ENCODE measurements around the gene NPEPL1. TPM values are rescaled to one million over a fixed set of nuclear protein-coding genes. Genes with fewer than 3 reads are reported as not detected.

Gene NPEPL1
- total and polyA plus RNA-seq, 2 of the 8 experiments (the other 6 are each of a cell fraction or from before 2014, with no cell fraction given), result 12.4 to 26.8 TPM

- H2BK5ac ChIP-seq (ENCODE audit: low read depth, low read length), result no peak overlapping the region
- H3K4me2 ChIP-seq (ENCODE audit: insufficient read depth in 1 of 2, low read depth in 2 of 2, low read length in 2 of 2), result no peak overlapping the region
- WGBS, 2 experiments (ENCODE audit: extremely low coverage in 1 of 2, insufficient coverage in 1 of 2, insufficient read length in 1 of 2, insufficient replicate concordance in 2 of 2, low coverage in 1 of 2, low lambda C conversion rate in 2 of 2, missing lambda C conversion rate in 1 of 2), result 92% methylated on average over 1 of the region's 1 CpG; no CpG with 5 or more reads in 1 of the 2 experiments
- no peaks in the 10 kb centered on the region for H3K36me3 ChIP-seq (ENCODE audit: control insufficient read depth in 2 of 4, insufficient read depth in 4 of 4, low read length in 3 of 4)
- no peak overlapping the region for H2BK120ac ChIP-seq (replicated peaks; ENCODE audit: low read depth, low read length)
- H2BK15ac ChIP-seq (ENCODE audit: low read length), result 0 out of 2 replicates have a peak overlapping the region, but pooled peaks have one; percentile 65
- H3K23ac ChIP-seq (ENCODE audit: insufficient read length), result no peak overlapping the region
- no peak overlapping the region for H4K8ac ChIP-seq (ENCODE audit: extremely low read depth, insufficient read depth, low read length)
- H4K5ac ChIP-seq (ENCODE audit: insufficient read length, low read depth, low read length), result no peak overlapping the region
- no peak overlapping the region for H3K4me3 ChIP-seq (ENCODE audit: extremely low read depth in 1 of 4, insufficient read depth in 2 of 4, low read depth in 3 of 4, low read length in 4 of 4)
- DNase-seq (ENCODE audit: low read depth in 1 of 2, low spot score in 2 of 2) (no peak), FAIRE-seq (no peak)
- H4K20me1 ChIP-seq (replicated peaks in 1 of 2; ENCODE audit: control insufficient read depth in 1 of 2, insufficient read depth in 2 of 2, low read length in 2 of 2), result peaks cover 0 to 2% of the 10 kb centered on the region in 2 experiments
- H3K9ac ChIP-seq (replicated peaks in 1 of 4; ENCODE audit: extremely low read depth in 1 of 4, low read depth in 3 of 4, low read length in 3 of 4), result no peak overlapping the region
- H3K4ac ChIP-seq (replicated peaks; ENCODE audit: insufficient read length, low read depth, low read length), result no peak overlapping the region
- H4K91ac ChIP-seq (replicated peaks; ENCODE audit: insufficient read length, low read length), result no peak overlapping the region
- H3K4me1 ChIP-seq (replicated peaks in 1 of 4; ENCODE audit: control insufficient read depth in 3 of 4, insufficient read depth in 4 of 4, low read length in 3 of 4), result no peaks in the 10 kb centered on the region; a peak in 2 of 7 replicates
- no peak overlapping the region for H3K27ac ChIP-seq (ENCODE audit: low read depth, low read length)
- CTCF ChIA-PET (ENCODE audit: partially characterized antibody), result no interaction called here
- H3K79me1 ChIP-seq (ENCODE audit: low read depth, low read length), result no peaks in the 10 kb centered on the region
- peaks cover 8% of the 10 kb centered on the region; the same call in 1 of the 2 replicates for H3K23me2 ChIP-seq (ENCODE audit: low read depth, low read length)
- H3K18ac ChIP-seq (ENCODE audit: extremely low read depth, low read length), result no peak overlapping the region
- H2BK12ac ChIP-seq (ENCODE audit: low read depth, low read length), result no peak overlapping the region
- H3K9me3 ChIP-seq (ENCODE audit: insufficient read depth in 2 of 2, low read depth in 1 of 2, low read length in 1 of 2), result no peaks in the 10 kb centered on the region
- no peaks in the 10 kb centered on the region for H3K79me2 ChIP-seq (ENCODE audit: control insufficient read depth in 1 of 2, insufficient read depth in 2 of 2, low read length in 2 of 2)
- no peak overlapping the region for H2AFZ ChIP-seq (ENCODE audit: low read length)
- H2BK20ac ChIP-seq (ENCODE audit: low read length), result 0 out of 2 replicates have a peak overlapping the region, but pooled peaks have one; percentile 55
- no peak overlapping the region for H3K56ac ChIP-seq (replicated peaks; ENCODE audit: insufficient read length, low read depth, low read length)
- H3K14ac ChIP-seq (ENCODE audit: insufficient read length), result no peak overlapping the region
- peaks cover 0 to 6% (median 0%) of the 10 kb centered on the region in 4 experiments; a peak in 1 of 7 replicates for H3K27me3 ChIP-seq (replicated peaks in 1 of 4; ENCODE audit: control insufficient read depth in 3 of 4, extremely low read depth in 1 of 4, insufficient read depth in 3 of 4, low read length in 3 of 4)
- no peak overlapping the region for H2AK5ac ChIP-seq (ENCODE audit: low read depth, low read length)
- POLR2A ChIA-PET (ENCODE audit: partially characterized antibody), result no interaction called here
- TF ChIP-seq EZH2 (IDR thresholded peaks at IDR 0.05; ENCODE audit: low read depth, low read length, severe bottlenecking), result no peak
- TF ChIP-seq USF2 (IDR thresholded peaks at IDR 0.05; ENCODE audit: low read length), result no peak
- TF ChIP-seq TAF7 (optimal IDR thresholded peaks at IDR 0.05; ENCODE audit: borderline replicate concordance, low read depth, low read length), result no peak
- no peak for TF ChIP-seq ASH2L (IDR thresholded peaks at IDR 0.05; ENCODE audit: low read length)
- no peak for TF ChIP-seq ATF2 (IDR thresholded peaks at IDR 0.05; ENCODE audit: low read length)
- TF ChIP-seq HDAC6 (IDR thresholded peaks at IDR 0.05; ENCODE audit: low read depth, low read length), result no peak
- TF ChIP-seq CEBPB (IDR thresholded peaks at IDR 0.05; ENCODE audit: low read depth, low read length), result no peak
- no peak for TF ChIP-seq POU5F1 (IDR thresholded peaks at IDR 0.05; ENCODE audit: low read depth, low read length)
- no peak for TF ChIP-seq PHF8 (conservative IDR thresholded peaks at IDR 0.05; ENCODE audit: low read depth, low read length)
- no peak for TF ChIP-seq BCL11A (IDR thresholded peaks at IDR 0.05; ENCODE audit: low read depth in 2 of 2, low read length in 2 of 2)
- TF ChIP-seq NANOG (IDR thresholded peaks at IDR 0.05; ENCODE audit: insufficient read depth, low read depth, low read length, poor library complexity, severe bottlenecking), result no peak
These were observed 52.2 kb downstream of the NPEPL1 start for GRCh38 chr20:58744836-58745235.

Measured in H1 (cell line).